GM23248 (cell line): ENCODE data around the gene FAM204A.

ENCODE experiments used
- EZH2 ChIP-seq: fragments of 200-600 bp; sonication (generic); IDR thresholded peaks from 2 replicates; pipeline ENCODE4 v1.6.1; 2018; ENCODE audit warnings: antibody characterized with exemption, mild to moderate bottlenecking; ENCODE audit not compliant: insufficient read depth, poor library complexity, severe bottlenecking
- EZH2phosphoT487 ChIP-seq: fragments of 200-600 bp; sonication (generic); IDR thresholded peaks from 2 replicates; pipeline ENCODE4 v1.6.1; 2018; ENCODE audit warnings: antibody characterized with exemption, moderate library complexity, mild to moderate bottlenecking, low read depth; ENCODE audit not compliant: insufficient read depth

DNA sequence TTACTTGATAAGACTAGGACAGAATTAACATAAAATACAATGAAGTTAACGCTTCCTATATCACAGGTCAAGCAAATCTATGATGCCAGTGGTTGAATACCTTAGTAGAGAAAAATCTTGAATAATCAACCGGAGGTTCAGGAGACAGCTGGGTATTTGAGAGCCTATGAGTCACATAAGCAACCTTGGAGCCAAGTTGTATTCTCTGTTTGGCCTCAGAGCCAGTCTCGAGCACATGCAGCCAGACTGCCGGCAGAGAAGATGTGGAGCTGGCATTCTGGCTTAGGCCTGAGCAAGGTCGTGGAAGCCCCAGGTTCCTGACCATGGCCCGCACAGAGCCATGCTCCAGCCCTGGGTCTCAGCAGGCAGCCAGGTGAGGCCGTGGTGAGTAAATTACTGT is 90.3 kb downstream of the FAM204A start:
- TF ChIP-seq EZH2 (no peak), EZH2phosphoT487 (no peak)
